ENCODE data around the gene MAP1B. TPM values are rescaled to one million over a fixed set of nuclear protein-coding genes. Genes with fewer than 3 reads are reported as not detected.

MAP1B gene
- total and polyA plus RNA-seq, 9 of the 15 experiments (the other 6 are each of a cell fraction or from before 2014, with no cell fraction given) = 5.2 to 66.1 (median 17.3) TPM

DNA sequence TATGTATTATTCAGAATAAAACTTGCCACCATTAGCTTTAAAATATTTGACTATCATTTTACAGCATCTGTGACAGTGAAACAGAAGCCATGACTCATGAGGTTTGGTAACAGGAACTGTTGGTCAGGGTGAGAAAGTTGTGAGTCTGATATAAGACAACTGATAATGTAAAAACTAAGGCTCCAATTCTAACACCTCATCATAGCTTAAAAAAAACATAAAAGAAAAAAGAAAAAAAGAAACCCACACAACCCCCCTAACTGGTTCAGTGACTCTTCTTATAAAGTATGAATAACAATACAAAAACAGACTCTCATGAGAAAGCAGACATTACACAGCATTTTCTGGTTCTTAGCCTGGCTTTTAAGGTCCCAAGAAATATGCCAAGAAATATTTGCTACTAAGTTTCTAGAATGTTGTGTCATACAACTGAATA lies 127.0 kb downstream of the MAP1B start (continued):
- TF ChIP-seq HDAC6 (IDR thresholded peaks at IDR 0.05; ENCODE audit: low read depth, low read length) = no peak
- TF ChIP-seq CBFA2T2 (conservative IDR thresholded peaks at IDR 0.05) = peak; percentile 62
- TF ChIP-seq MCM5 (IDR thresholded peaks at IDR 0.05; ENCODE audit: low read depth) = no peak
- TF ChIP-seq CC2D1A (IDR thresholded peaks at IDR 0.05) = no peak
- peak; percentile 55; the same call in 1 of the 2 replicates for TF ChIP-seq PML (IDR thresholded peaks at IDR 0.05; ENCODE audit: low read length)
- no peak for TF ChIP-seq SP2 (IDR thresholded peaks at IDR 0.05; ENCODE audit: extremely low read depth, low read depth, low read length, poor library complexity, severe bottlenecking)
- TF ChIP-seq CBX1 (IDR thresholded peaks at IDR 0.05; ENCODE audit: low read depth) = no peak
- TF ChIP-seq KLF10 (CRISPR knock-in tag; IDR thresholded peaks at IDR 0.05) = no peak
- no peak for TF ChIP-seq ZBTB8A (IDR thresholded peaks at IDR 0.05; ENCODE audit: partially characterized antibody)
- TF ChIP-seq, protein P1, sequence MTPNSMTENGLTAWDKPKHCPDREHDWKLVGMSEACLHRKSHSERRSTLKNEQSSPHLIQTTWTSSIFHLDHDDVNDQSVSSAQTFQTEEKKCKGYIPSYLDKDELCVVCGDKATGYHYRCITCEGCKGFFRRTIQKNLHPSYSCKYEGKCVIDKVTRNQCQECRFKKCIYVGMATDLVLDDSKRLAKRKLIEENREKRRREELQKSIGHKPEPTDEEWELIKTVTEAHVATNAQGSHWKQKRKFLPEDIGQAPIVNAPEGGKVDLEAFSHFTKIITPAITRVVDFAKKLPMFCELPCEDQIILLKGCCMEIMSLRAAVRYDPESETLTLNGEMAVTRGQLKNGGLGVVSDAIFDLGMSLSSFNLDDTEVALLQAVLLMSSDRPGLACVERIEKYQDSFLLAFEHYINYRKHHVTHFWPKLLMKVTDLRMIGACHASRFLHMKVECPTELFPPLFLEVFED (CRISPR knock-in tag; conservative IDR thresholded peaks at IDR 0.05) = no peak
- TF ChIP-seq POLR2AphosphoS5 (IDR thresholded peaks at IDR 0.05; ENCODE audit: control insufficient read depth, insufficient read depth, low read depth, low read length) = peak; percentile 52; the same call in 1 of the 2 replicates
- TF ChIP-seq KLF16 (IDR thresholded peaks at IDR 0.05) = peak; percentile 42; the same call in 1 of the 2 replicates
- TF ChIP-seq NFIX (CRISPR knock-in tag; IDR thresholded peaks at IDR 0.05; ENCODE audit: low read depth) = no peak
- TF ChIP-seq RBBP5 (IDR thresholded peaks at IDR 0.05; ENCODE audit: borderline replicate concordance, insufficient read depth, low read length, poor library complexity, severe bottlenecking) = peak; percentile 44
- no peak for TF ChIP-seq ZKSCAN1 (IDR thresholded peaks at IDR 0.05; ENCODE audit: low read depth, low read length)
- peak; percentile 73 for TF ChIP-seq TCF3 (CRISPR knock-in tag; IDR thresholded peaks at IDR 0.05)
- TF ChIP-seq, protein P2, sequence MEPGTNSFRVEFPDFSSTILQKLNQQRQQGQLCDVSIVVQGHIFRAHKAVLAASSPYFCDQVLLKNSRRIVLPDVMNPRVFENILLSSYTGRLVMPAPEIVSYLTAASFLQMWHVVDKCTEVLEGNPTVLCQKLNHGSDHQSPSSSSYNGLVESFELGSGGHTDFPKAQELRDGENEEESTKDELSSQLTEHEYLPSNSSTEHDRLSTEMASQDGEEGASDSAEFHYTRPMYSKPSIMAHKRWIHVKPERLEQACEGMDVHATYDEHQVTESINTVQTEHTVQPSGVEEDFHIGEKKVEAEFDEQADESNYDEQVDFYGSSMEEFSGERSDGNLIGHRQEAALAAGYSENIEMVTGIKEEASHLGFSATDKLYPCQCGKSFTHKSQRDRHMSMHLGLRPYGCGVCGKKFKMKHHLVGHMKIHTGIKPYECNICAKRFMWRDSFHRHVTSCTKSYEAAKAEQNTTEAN (CRISPR knock-in tag; IDR thresholded peaks at IDR 0.05) = no peak
- no peak for TF ChIP-seq KAT2B (IDR thresholded peaks at IDR 0.05; ENCODE audit: low read depth, low read length)
- no peak for TF ChIP-seq MECOM (CRISPR knock-in tag; IDR thresholded peaks at IDR 0.05)
- 0 out of 4 replicates have a peak, but pooled peaks of 1 of the 2 experiments have one; percentile 17 for TF ChIP-seq MAZ (CRISPR knock-in tag; conservative IDR thresholded peaks at IDR 0.05 in 1 of 2, IDR thresholded peaks at IDR 0.05 in 1 of 2)
- no peak; the same call in 1 of the 2 replicates for TF ChIP-seq ELF2 (CRISPR knock-in tag; IDR thresholded peaks at IDR 0.05)
- no peak for TF ChIP-seq NR2F6 (CRISPR knock-in tag; IDR thresholded peaks at IDR 0.05)
- TF ChIP-seq, protein P3, sequence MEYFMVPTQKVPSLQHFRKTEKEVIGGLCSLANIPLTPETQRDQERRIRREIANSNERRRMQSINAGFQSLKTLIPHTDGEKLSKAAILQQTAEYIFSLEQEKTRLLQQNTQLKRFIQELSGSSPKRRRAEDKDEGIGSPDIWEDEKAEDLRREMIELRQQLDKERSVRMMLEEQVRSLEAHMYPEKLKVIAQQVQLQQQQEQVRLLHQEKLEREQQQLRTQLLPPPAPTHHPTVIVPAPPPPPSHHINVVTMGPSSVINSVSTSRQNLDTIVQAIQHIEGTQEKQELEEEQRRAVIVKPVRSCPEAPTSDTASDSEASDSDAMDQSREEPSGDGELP (CRISPR knock-in tag; IDR thresholded peaks at IDR 0.05; ENCODE audit: borderline replicate concordance) = no peak
- TF ChIP-seq, protein P4, sequence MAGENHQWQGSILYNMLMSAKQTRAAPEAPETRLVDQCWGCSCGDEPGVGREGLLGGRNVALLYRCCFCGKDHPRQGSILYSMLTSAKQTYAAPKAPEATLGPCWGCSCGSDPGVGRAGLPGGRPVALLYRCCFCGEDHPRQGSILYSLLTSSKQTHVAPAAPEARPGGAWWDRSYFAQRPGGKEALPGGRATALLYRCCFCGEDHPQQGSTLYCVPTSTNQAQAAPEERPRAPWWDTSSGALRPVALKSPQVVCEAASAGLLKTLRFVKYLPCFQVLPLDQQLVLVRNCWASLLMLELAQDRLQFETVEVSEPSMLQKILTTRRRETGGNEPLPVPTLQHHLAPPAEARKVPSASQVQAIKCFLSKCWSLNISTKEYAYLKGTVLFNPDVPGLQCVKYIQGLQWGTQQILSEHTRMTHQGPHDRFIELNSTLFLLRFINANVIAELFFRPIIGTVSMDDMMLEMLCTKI (IDR thresholded peaks at IDR 0.05; ENCODE audit: partially characterized antibody) = no peak
- TF ChIP-seq MYNN (IDR thresholded peaks at IDR 0.05) = no peak
- TF ChIP-seq MYNN (CRISPR knock-in tag; IDR thresholded peaks at IDR 0.05) = no peak
- no peak for TF ChIP-seq ZNF785 (CRISPR knock-in tag; IDR thresholded peaks at IDR 0.05)

Data from K562 (cell line).